K562 (cell line): ENCODE measurements around the gene ARID5B. TPM values are rescaled to one million over a fixed set of nuclear protein-coding genes. Genes with fewer than 3 reads are reported as not detected.

Experiments
- ATAC-seq: fragments of 200-7000 bp; cut with Tn5 transposase; 3 replicates; pipeline ENCODE4 v1.9.1; 2020; ENCODE audit warnings: moderate library complexity
- BruUV-seq: library from RNA; stranded (reverse); fragments of 400-500 nt; replicated peaks from 2 replicates; lab custom pipeline; 2021; lab: Mats Ljungman, UMichigan
- CTCF ChIA-PET: fragments of 300-600 bp; formaldehyde crosslinking; extraction: SDS; loops from one replicate; lab custom pipeline; 2021; ENCODE audit warnings: low intra/inter-chr PET ratio; lab: Yijun Ruan, JAX
- POLR2A ChIA-PET: fragments of 300-600, 350-650 bp; sonication (Branson Sonifier 250); formaldehyde crosslinking; extraction: SDS; loops from one replicate; lab custom pipeline; 2021; ENCODE audit warnings: antibody characterized with exemption, inconsistent platforms; lab: Yijun Ruan, JAX
- DNase-seq, 4 experiments: peaks; one replicate each; pipeline versions ENCODE4 v3.0.0 to v3.0.0-alpha.2; 2011 to 2018; ENCODE audit warnings: low spot score in 3 of 4, mixed read lengths in 3 of 4; ENCODE audit errors: extremely low read depth in 1 of 4
- FAIRE-seq: peaks from 2 replicates; lab custom pipeline; 2011; peaks lifted over from hg19 to GRCh38; lab: Jason Lieb, UNC
- H2AFZ ChIP-seq: 2 replicates; pipeline ENCODE4 v1.6.0; 2011; ENCODE audit warnings: low read depth, low read length, control low read depth, inconsistent platforms
- H3K27ac ChIP-seq: fragments of 200-600 bp; 3 replicates; pipeline ENCODE4 v1.8.0; 2011; ENCODE audit warnings: low read depth, mild to moderate bottlenecking, control low read depth, inconsistent platforms, low read length, moderate library complexity, mixed read lengths; ENCODE audit errors: extremely low read depth
- H3K27me3 ChIP-seq, 2 experiments: fragments of 300-600 bp in 1 of 2; 2 replicates in 1 of 2; 3 replicates in 1 of 2; pipeline versions ENCODE4 v1.6.0 to v1.8.0; 2011; ENCODE audit warnings: inconsistent platforms in 2 of 2, low read length in 2 of 2, mild to moderate bottlenecking in 1 of 2, mixed read lengths in 1 of 2, moderate library complexity in 1 of 2; ENCODE audit not compliant: control insufficient read depth in 2 of 2, insufficient read depth in 2 of 2
- H3K36me3 ChIP-seq: fragments of 300-600 bp; 3 replicates; pipeline ENCODE4 v1.8.0; 2011; ENCODE audit warnings: mild to moderate bottlenecking, low read length, inconsistent platforms; ENCODE audit not compliant: control insufficient read depth, insufficient read depth
- H3K4me1 ChIP-seq, 2 experiments: fragments of 200-600 bp in 1 of 2; replicated peaks in 1 of 2; 2 replicates in 1 of 2; 3 replicates in 1 of 2; pipeline versions ENCODE4 v1.5.1 to v1.8.0; 2011; ENCODE audit warnings: inconsistent platforms in 2 of 2, low read length in 2 of 2, mild to moderate bottlenecking in 1 of 2, mixed read lengths in 1 of 2, moderate library complexity in 1 of 2; ENCODE audit not compliant: control insufficient read depth in 2 of 2, insufficient read depth in 2 of 2
- H3K4me2 ChIP-seq: 2 replicates; pipeline ENCODE4 v1.6.1; 2011; ENCODE audit warnings: low read length, control low read depth, inconsistent platforms, mixed read lengths; ENCODE audit not compliant: insufficient read depth
- H3K4me3 ChIP-seq: fragments of 200-600 bp; sonication (generic), shearing (Covaris generic); 2 replicates; pipeline ENCODE4 v1.5.1; 2016; ENCODE audit warnings: control low read depth, inconsistent platforms
- H3K79me2 ChIP-seq: fragments of 200-600 bp; 3 replicates; pipeline ENCODE4 v1.8.0; 2011; ENCODE audit warnings: low read length, inconsistent platforms; ENCODE audit not compliant: control insufficient read depth, insufficient read depth
- H3K9ac ChIP-seq, 2 experiments: 2 replicates each; pipeline versions ENCODE4 v1.6.0 to v1.6.1; 2011; ENCODE audit warnings: low read depth in 2 of 2, low read length in 2 of 2, control low read depth in 1 of 2, inconsistent platforms in 1 of 2, mild to moderate bottlenecking in 1 of 2, mixed read lengths in 1 of 2; ENCODE audit not compliant: insufficient read depth in 1 of 2
- H3K9me1 ChIP-seq: one replicate; pipeline ENCODE4 v1.6.0; 2011; ENCODE audit warnings: inconsistent platforms, mild to moderate bottlenecking, low read length, moderate library complexity; ENCODE audit not compliant: control insufficient read depth, insufficient read depth
- H3K9me3 ChIP-seq: replicated peaks from 2 replicates; pipeline ENCODE4 v1.5.1; 2011; ENCODE audit warnings: low read depth, low read length, inconsistent platforms; ENCODE audit not compliant: control insufficient read depth, insufficient read depth
- H4K20me1 ChIP-seq: replicated peaks from 2 replicates; pipeline ENCODE4 v1.6.1; 2011; ENCODE audit warnings: low read length, inconsistent platforms, mixed read lengths; ENCODE audit not compliant: control insufficient read depth, insufficient read depth
- ARNT ChIP-seq, 2 experiments: fragments of 450-650 bp; IDR thresholded peaks; 2 replicates each; pipeline ENCODE4 v1.6.1; 2016; ENCODE audit warnings: mild to moderate bottlenecking in 1 of 2
- CAMTA2 ChIP-seq: fragments of 250-450 bp; sonication (Bioruptor Pico); conservative IDR thresholded peaks from 2 replicates; pipeline ENCODE4 v1.5.1; 2022
- CBFA2T2 ChIP-seq: fragments of 450-650 bp; conservative IDR thresholded peaks from 2 replicates; pipeline ENCODE4 v1.6.1; 2017; ENCODE audit warnings: mild to moderate bottlenecking
- ETV6 ChIP-seq, 3 experiments: fragments of 150-350 bp in 1 of 3; sonication (generic) in 1 of 3; formaldehyde crosslinking in 1 of 3; IDR thresholded peaks; 2 replicates each; pipeline versions ENCODE4 v1.6.1 to v1.8.0; 2014 to 2022; ENCODE audit warnings: borderline replicate concordance in 2 of 3, low read depth in 2 of 3, antibody characterized with exemption in 1 of 3, low read length in 1 of 3, mild to moderate bottlenecking in 1 of 3, missing genetic modification reagents in 1 of 3
- NFATC3 ChIP-seq: fragments of 450-650 bp; IDR thresholded peaks from 2 replicates; pipeline ENCODE4 v1.6.1; 2017; ENCODE audit warnings: mild to moderate bottlenecking
- SNRNP70 ChIP-seq: fragments of 200-400 bp; formaldehyde crosslinking; optimal IDR thresholded peaks from 2 replicates; pipeline ENCODE3; 2017; ENCODE audit warnings: low read depth, low read length
- ZNF589 ChIP-seq: fragments of 200-800 bp; sonication (Bioruptor generic); IDR thresholded peaks from 2 replicates; pipeline ENCODE4 v1.6.1; 2016; ENCODE audit warnings: low read depth, missing genetic modification characterization, missing compliant biosample characterization
- ZNF609 ChIP-seq: sonication (generic); formaldehyde crosslinking; IDR thresholded peaks from 2 replicates; pipeline ENCODE4 v1.8.1; 2023; ENCODE audit warnings: missing genetic modification reagents, mild to moderate bottlenecking, borderline replicate concordance
- ZNF778 ChIP-seq: fragments of 450-650 bp; formaldehyde crosslinking; IDR thresholded peaks from 2 replicates; pipeline ENCODE4 v1.4.0; 2020; ENCODE audit warnings: mild to moderate bottlenecking, moderate library complexity
- WGBS: fragments of 100-300 bp; shearing (Covaris generic); methylation state at CpG from one replicate; pipeline ENCODE4 v1.1.6; 2016; ENCODE audit warnings: low coverage, mixed read lengths; ENCODE audit not compliant: insufficient coverage; ENCODE audit errors: missing lambda C conversion rate; 5-methylcytosine and 5-hydroxymethylcytosine counted together
- in situ Hi-C: fragments of 300-500 bp; cut with MboI; formaldehyde crosslinking; loops from 4 replicates; pipeline ENCODE4 v1.15.0; 2018; ENCODE audit warnings: inconsistent platforms, mixed read lengths
- intact Hi-C: fragments of 100-400 bp; cut with micrococcal nuclease; formaldehyde crosslinking; loops from 2 replicates; pipeline ENCODE4 v1.14.2; 2022
- polyA plus RNA-seq, 8 experiments: library from polyadenylated mRNA; depleted of rRNA in 4 of 8; stranded (reverse) in 5 of 8; unstranded in 3 of 8; fragments of >200 nt; fragmentation: Nextera tagmentation in 2 of 8; fragmentation: Illumina TruSeq in 1 of 8; extraction: Ambion mirVana in 2 of 8; extraction: Trizol in 1 of 8; gene quantifications; 2 replicates each; pipeline versions ENCODE4 v1.2.1 to v1.2.3, GENCODE V29; 2011 to 2014; ENCODE audit warnings: inconsistent platforms in 1 of 8, missing spikeins in 1 of 8
- total RNA-seq, 7 experiments: library from RNA; depleted of rRNA in 6 of 7; stranded (reverse); fragments of >200 nt in 6 of 7; fragmentation: Illumina TruSeq in 2 of 7; extraction: Trizol in 2 of 7; gene quantifications; 2 replicates each; pipeline versions ENCODE4 v1.2.1 to v1.2.3, GENCODE V29; 2011 to 2021; ENCODE audit warnings: low replicate concordance in 1 of 7
- TF ChIP-seq, protein P1 (sequence below): fragments of 450-650 bp; IDR thresholded peaks from 2 replicates; pipeline ENCODE4 v1.6.1; 2014; ENCODE audit warnings: low read depth, mild to moderate bottlenecking, moderate library complexity, borderline replicate concordance
- TF ChIP-seq, protein P2 (sequence below): fragments of 450-650 bp; formaldehyde crosslinking; IDR thresholded peaks from 2 replicates; pipeline ENCODE4 v1.4.0; 2020; ENCODE audit warnings: mild to moderate bottlenecking, moderate library complexity

ARID5B gene
- total and polyA plus RNA-seq, 9 of the 15 experiments (the other 6 are each of a cell fraction or from before 2014, with no cell fraction given) = 0.48 to 1.6 (median 0.80) TPM

GRCh38 chr10:62046522-62047227, 145.2 kb downstream of the ARID5B start (continued):
- TF ChIP-seq ARNT (IDR thresholded peaks at IDR 0.05) (no peak), CBFA2T2 (no peak)

DNA sequence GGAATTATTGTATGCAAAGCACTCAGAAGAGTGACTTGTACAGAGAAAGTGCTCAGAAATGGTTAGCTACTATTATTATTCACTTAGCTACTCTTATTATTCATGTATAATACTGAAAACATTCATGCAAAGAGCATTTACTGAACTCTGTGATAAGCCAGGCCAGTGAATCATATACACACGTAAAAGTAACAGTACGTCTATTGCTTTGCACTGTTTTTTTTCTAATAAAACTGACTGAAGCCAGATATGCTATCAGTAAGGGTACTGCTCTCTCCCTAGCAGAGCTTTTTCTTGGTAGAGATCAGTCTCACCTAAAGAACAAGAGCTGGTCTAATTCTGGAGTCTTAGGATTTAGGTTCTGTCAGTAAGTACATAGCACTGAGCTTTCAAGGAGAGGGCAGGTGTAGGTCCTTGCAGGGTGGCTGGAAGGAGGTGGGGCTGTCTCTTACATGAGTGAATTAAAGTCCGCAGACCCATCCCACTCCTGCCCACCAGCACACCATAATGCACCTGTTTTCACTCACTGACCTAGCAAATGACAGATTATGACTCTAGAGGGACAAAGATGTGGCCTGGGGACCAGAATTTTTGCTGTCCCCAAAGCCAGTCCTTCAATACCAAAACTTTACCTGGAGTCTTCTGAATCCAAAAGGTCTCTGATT, 145.9 kb downstream of the ARID5B start:
- Histone ChIP-seq H3K9me1 (no peaks in the 10 kb centered on the region), H3K9ac (no peak overlapping the region), H2AFZ (no peak overlapping the region), H3K9me3 (no peaks in the 10 kb centered on the region), H3K27me3 (peaks cover 4 to 9% of the 10 kb centered on the region in 2 experiments; a peak in 3 of 5 replicates), H4K20me1 (no peaks in the 10 kb centered on the region), H3K36me3 (no peaks in the 10 kb centered on the region), H3K79me2 (no peaks in the 10 kb centered on the region), H3K4me3 (no peak overlapping the region), H3K4me1 (peaks cover 5 to 9% of the 10 kb centered on the region in 2 experiments; a peak in 3 of 5 replicates), H3K4me2 (no peak overlapping the region), H3K27ac (no peak overlapping the region)
- ATAC-seq (no peak), DNase-seq (no peak), FAIRE-seq (no peak)
- no TSS peak for BruUV-seq
- 10% methylated on average over 3 of the region's 3 CpGs for WGBS
- CTCF ChIA-PET = no interaction called here
- in situ Hi-C loops (loop anchor here (10.0 kb wide), 1 partner anchor 197 kb away; no protein-coding TSS in a partner anchor), intact Hi-C loops (no loop called here)
- POLR2A ChIA-PET = interaction anchor here (0.9 kb wide), 1 partner anchor 9 kb away, joined by 3 read pairs; no protein-coding TSS in a partner anchor
- TF ChIP-seq, protein P1, sequence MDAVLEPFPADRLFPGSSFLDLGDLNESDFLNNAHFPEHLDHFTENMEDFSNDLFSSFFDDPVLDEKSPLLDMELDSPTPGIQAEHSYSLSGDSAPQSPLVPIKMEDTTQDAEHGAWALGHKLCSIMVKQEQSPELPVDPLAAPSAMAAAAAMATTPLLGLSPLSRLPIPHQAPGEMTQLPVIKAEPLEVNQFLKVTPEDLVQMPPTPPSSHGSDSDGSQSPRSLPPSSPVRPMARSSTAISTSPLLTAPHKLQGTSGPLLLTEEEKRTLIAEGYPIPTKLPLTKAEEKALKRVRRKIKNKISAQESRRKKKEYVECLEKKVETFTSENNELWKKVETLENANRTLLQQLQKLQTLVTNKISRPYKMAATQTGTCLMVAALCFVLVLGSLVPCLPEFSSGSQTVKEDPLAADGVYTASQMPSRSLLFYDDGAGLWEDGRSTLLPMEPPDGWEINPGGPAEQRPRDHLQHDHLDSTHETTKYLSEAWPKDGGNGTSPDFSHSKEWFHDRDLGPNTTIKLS = no peak
- TF ChIP-seq, protein P2, sequence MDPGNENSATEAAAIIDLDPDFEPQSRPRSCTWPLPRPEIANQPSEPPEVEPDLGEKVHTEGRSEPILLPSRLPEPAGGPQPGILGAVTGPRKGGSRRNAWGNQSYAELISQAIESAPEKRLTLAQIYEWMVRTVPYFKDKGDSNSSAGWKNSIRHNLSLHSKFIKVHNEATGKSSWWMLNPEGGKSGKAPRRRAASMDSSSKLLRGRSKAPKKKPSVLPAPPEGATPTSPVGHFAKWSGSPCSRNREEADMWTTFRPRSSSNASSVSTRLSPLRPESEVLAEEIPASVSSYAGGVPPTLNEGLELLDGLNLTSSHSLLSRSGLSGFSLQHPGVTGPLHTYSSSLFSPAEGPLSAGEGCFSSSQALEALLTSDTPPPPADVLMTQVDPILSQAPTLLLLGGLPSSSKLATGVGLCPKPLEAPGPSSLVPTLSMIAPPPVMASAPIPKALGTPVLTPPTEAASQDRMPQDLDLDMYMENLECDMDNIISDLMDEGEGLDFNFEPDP = no peak
- TF ChIP-seq ZNF609 (no peak), ZNF589 (CRISPR knock-in tag) (no peak), NFATC3 (no peak), CAMTA2 (CRISPR knock-in tag) (no peak), SNRNP70 (no peak), ZNF778 (CRISPR knock-in tag) (no peak), ETV6 (IDR thresholded peaks at IDR 0.05; ENCODE audit: borderline replicate concordance in 1 of 2, low read depth in 2 of 2, low read length in 1 of 2) (no peak), ETV6 (CRISPR knock-in tag; IDR thresholded peaks at IDR 0.05; ENCODE audit: borderline replicate concordance) (no peak)
